Upper lobe of right lung (tissue), 1 donor: ENCODE results near the gene TTYH1. TPM values are rescaled to one million over a fixed set of nuclear protein-coding genes. Genes with fewer than 3 reads are reported as not detected.

Experiments used
- ATAC-seq: fragments of 200-7000 bp; cut with Tn5 transposase; one replicate; pipeline ENCODE4 v1.9.1; 2020; ENCODE audit warnings: mild to moderate bottlenecking, moderate library complexity
- DNase-seq: peaks from one replicate; pipeline ENCODE4 v3.0.0-alpha.2; 2020
- H3K27ac ChIP-seq: fragments of 200-600 bp; one replicate; pipeline ENCODE4 v1.8.0; 2022
- H3K27me3 ChIP-seq: fragments of 200-600 bp; one replicate; pipeline ENCODE4 v1.8.0; 2022; ENCODE audit warnings: mild to moderate bottlenecking
- H3K36me3 ChIP-seq: fragments of 200-600 bp; one replicate; pipeline ENCODE4 v1.8.0; 2022
- H3K4me1 ChIP-seq: fragments of 200-600 bp; one replicate; pipeline ENCODE4 v1.8.0; 2022
- H3K4me3 ChIP-seq: fragments of 200-600 bp; one replicate; pipeline ENCODE4 v1.8.0; 2022; ENCODE audit warnings: mild to moderate bottlenecking
- H3K9me3 ChIP-seq: fragments of 200-600 bp; one replicate; pipeline ENCODE4 v1.8.0; 2022
- CTCF ChIP-seq: fragments of 200-600 bp; IDR thresholded peaks from one replicate; pipeline ENCODE4 v1.8.0; 2022; ENCODE audit warnings: antibody characterized with exemption
- intact Hi-C: fragments of 100-400 bp; cut with DNase I; formaldehyde crosslinking; loops from one replicate; pipeline ENCODE4 v1.11.0; 2022
- total RNA-seq: library from RNA; stranded (reverse); fragmentation: NEBNext Ultra II Directional; extraction: Animal tissue kit (Norgen Biotek cat#: 25700); gene quantifications from one replicate; pipeline ENCODE4 v1.2.1, GENCODE V29; 2021
- donor health status: DM: no; HTN: yes; CAD: no; lungs with severe emphysema.

TTYH1 gene
- total RNA-seq, 1 donor from 2014 or later = not detected

- ATAC-seq (no peak), DNase-seq (no peak)
- Histone ChIP-seq H3K4me1 (no peaks in the 10 kb centered on the region), H3K9me3 (no peaks in the 10 kb centered on the region), H3K4me3 (no peak overlapping the region), H3K27me3 (peaks cover 6% of the 10 kb centered on the region), H3K27ac (no peak overlapping the region), H3K36me3 (no peaks in the 10 kb centered on the region)
- intact Hi-C loops = no loop called here
- TF ChIP-seq CTCF = no peak
These were observed 14.4 kb upstream of the TTYH1 start for GRCh38 chr19:54400913-54401312.

- no peak overlapping the region for H3K27ac ChIP-seq
- peaks cover 5% of the 10 kb centered on the region for H3K27me3 ChIP-seq
- H3K36me3 ChIP-seq = no peaks in the 10 kb centered on the region
- no peak for TF ChIP-seq CTCF
- no peak for ATAC-seq
- no peaks in the 10 kb centered on the region for H3K9me3 ChIP-seq
- no peak for DNase-seq
- no peaks in the 10 kb centered on the region for H3K4me1 ChIP-seq
- intact Hi-C loops = no loop called here
- H3K4me3 ChIP-seq = no peak overlapping the region
These were observed 12.2 kb upstream of the TTYH1 start for GRCh38 chr19:54403054-54403453.

GRCh38 chr19:54405628-54406027 is 9.6 kb upstream of the TTYH1 start:
- H3K27ac ChIP-seq = no peak overlapping the region
- H3K4me1 ChIP-seq = no peaks in the 10 kb centered on the region
- H3K27me3 ChIP-seq = peaks cover 8% of the 10 kb centered on the region
- no peak for TF ChIP-seq CTCF
- no peaks in the 10 kb centered on the region for H3K36me3 ChIP-seq
- no peaks in the 10 kb centered on the region for H3K9me3 ChIP-seq
- ATAC-seq (no peak), DNase-seq (no peak)
- no peak overlapping the region for H3K4me3 ChIP-seq
- intact Hi-C loops = no loop called here

DNA sequence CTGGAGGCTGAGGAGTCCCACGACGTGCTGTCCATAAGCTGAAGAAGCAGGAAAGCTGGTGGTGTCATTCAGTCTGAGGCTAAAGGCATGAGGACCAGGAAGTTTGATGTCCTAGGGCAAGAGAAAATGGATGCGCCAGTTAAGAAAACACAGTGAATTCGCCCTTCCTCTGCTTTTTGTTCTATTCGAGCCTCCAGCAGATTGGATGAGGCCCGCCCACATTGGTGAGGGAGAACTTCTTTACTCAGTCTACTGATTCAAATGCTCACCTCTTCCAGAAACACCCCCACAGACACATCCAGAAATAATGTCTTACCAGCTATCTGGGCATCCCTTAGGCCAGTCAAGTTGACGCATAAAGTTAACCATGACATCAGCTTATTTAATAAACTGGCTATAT is 7.5 kb upstream of the TTYH1 start:
- Histone ChIP-seq H3K4me1 (no peaks in the 10 kb centered on the region), H3K27ac (no peak overlapping the region), H3K27me3 (peaks cover 20% of the 10 kb centered on the region), H3K36me3 (no peaks in the 10 kb centered on the region), H3K9me3 (no peaks in the 10 kb centered on the region), H3K4me3 (no peak overlapping the region)
- ATAC-seq = no peak
- no peak for TF ChIP-seq CTCF
- intact Hi-C loops = no loop called here
- no peak for DNase-seq

- TF ChIP-seq CTCF = no peak
- Histone ChIP-seq H3K4me1 (no peaks in the 10 kb centered on the region), H3K4me3 (no peak overlapping the region), H3K27ac (no peak overlapping the region), H3K27me3 (peaks cover 23% of the 10 kb centered on the region), H3K36me3 (no peaks in the 10 kb centered on the region), H3K9me3 (no peaks in the 10 kb centered on the region)
- intact Hi-C loops = no loop called here
- ATAC-seq (no peak), DNase-seq (no peak)
These were observed 6.7 kb upstream of the TTYH1 start for GRCh38 chr19:54408456-54409026.

DNA sequence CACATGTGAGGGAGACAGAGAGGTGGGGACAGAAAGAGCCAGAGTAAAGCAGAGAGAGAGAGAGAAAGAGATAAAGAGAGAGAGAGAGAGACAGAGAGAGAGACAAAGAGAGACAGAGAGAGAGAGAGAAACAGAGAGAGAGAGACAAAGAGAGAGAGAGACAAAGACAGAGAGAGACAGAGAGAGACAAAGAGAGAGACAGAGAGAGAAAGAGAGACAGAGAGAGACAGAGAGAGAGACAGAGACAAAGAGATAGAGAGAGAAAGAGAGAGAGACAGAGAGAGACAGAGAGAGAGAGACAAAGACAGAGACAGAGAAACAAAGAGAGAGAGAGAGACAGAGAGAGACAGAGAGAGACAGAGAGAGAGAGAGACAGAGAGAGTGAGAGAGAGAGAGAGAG is 4.2 kb upstream of the TTYH1 start:
- H3K27me3 ChIP-seq = peaks cover 42% of the 10 kb centered on the region
- DNase-seq = no peak
- no peaks in the 10 kb centered on the region for H3K4me1 ChIP-seq
- H3K4me3 ChIP-seq = no peak overlapping the region
- TF ChIP-seq CTCF = no peak
- intact Hi-C loops = no loop called here
- ATAC-seq = no peak
- H3K27ac ChIP-seq = no peak overlapping the region
- no peaks in the 10 kb centered on the region for H3K9me3 ChIP-seq
- H3K36me3 ChIP-seq = no peaks in the 10 kb centered on the region
